Tibial nerve (tissue), 4 donors: ENCODE data around the gene ROCK2.

Experiments used
- CTCF ChIP-seq, 5 experiments: fragments of 200-600 bp in 3 of 5; fragments of 450-650 bp in 2 of 5; sonication (generic) in 3 of 5; IDR thresholded peaks; one replicate each; pipeline ENCODE4 v1.5.1; 2016 to 2019; ENCODE audit warnings: antibody characterized with exemption in 5 of 5, mild to moderate bottlenecking in 3 of 5, moderate library complexity in 2 of 5
- EP300 ChIP-seq, 2 donors: sonication (generic); formaldehyde crosslinking; IDR thresholded peaks; one replicate each; pipeline ENCODE4 v1.6.1; 2017; ENCODE audit warnings: antibody characterized with exemption in 2 of 2, mild to moderate bottlenecking in 1 of 2
- POLR2A ChIP-seq, 2 donors: fragments of 450-650 bp; IDR thresholded peaks; one replicate each; pipeline ENCODE4 v1.6.1; 2017; ENCODE audit warnings: antibody characterized with exemption in 2 of 2, mild to moderate bottlenecking in 2 of 2, moderate library complexity in 2 of 2

GRCh38 chr2:11201969-11202368 lies 142.5 kb downstream of the ROCK2 start:
- no peak for TF ChIP-seq CTCF (IDR thresholded peaks at IDR 0.05)
- TF ChIP-seq POLR2A (IDR thresholded peaks at IDR 0.05) = no peak
- TF ChIP-seq EP300 (IDR thresholded peaks at IDR 0.05) = no peak
